Activated T-helper 2 cell treated with anti-CD3 and anti-CD28 coated beads, Interferon-gamma antibody, Interleukin-2, Interleukin-4, amounts not matched to agents 10 μg/mL and 5 μg/mL and 100 μg/mL, durations not matched to agents 14 hours and 24 hours and 36 hours (primary cell): Measurements from ENCODE around the gene SMPD4. TPM values are rescaled to one million over a fixed set of nuclear protein-coding genes. Genes with fewer than 3 reads are reported as not detected.
"Not testable (repeated sequence)": the region's sequence is repeated elsewhere in the genome, so short reads cannot be mapped to it uniquely, and the experiment has no call there.

Experiments
- DNase-seq: peaks from one replicate; pipeline ENCODE4 v3.0.0; 2021; ENCODE audit warnings: low spot score
- H3K27ac Mint-ChIP-seq: one replicate; pipeline ENCODE4 v1.8.0; 2021; ENCODE audit warnings: mixed read lengths
- H3K27me3 Mint-ChIP-seq: one replicate; pipeline ENCODE4 v1.8.0; 2021; ENCODE audit warnings: low read depth, mixed read lengths
- H3K36me3 Mint-ChIP-seq: one replicate; pipeline ENCODE4 v1.8.0; 2021; ENCODE audit warnings: low read depth, mixed read lengths
- H3K4me1 Mint-ChIP-seq: one replicate; pipeline ENCODE4 v1.8.0; 2021; ENCODE audit warnings: low read depth, mixed read lengths
- H3K4me3 Mint-ChIP-seq: one replicate; pipeline ENCODE4 v1.8.0; 2021; ENCODE audit warnings: low read depth, mild to moderate bottlenecking, moderate library complexity, mixed read lengths
- H3K9me3 Mint-ChIP-seq: one replicate; pipeline ENCODE4 v1.8.0; 2021; ENCODE audit warnings: mixed read lengths
- intact Hi-C: fragments of 100-400 bp; cut with micrococcal nuclease; formaldehyde crosslinking; loops from one replicate; pipeline ENCODE4 v1.15.1; 2023
- total RNA-seq: library from RNA; stranded (reverse); gene quantifications from 2 replicates; pipeline ENCODE4 v1.2.3, GENCODE V29; 2022

The SMPD4 gene
- total RNA-seq, 1 donor from 2014 or later = 84.8 TPM

DNA sequence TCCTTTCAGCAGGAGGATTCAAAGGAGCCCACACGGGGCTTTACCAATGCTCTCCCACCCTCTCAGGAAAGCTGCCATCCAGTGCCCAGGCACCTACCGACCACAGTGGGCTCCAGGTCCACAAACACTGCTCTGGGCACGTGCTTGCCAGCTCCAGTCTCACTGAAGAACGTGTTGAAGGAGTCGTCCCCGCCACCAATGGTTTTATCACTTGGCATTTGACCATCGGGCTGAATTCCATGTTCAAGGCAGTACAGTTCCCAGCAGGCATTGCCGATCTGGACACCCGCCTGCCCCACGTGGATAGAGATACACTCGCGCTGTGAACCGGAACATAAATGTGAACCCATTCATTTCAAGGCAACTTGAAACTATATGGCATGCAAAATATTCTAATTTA is 14.7 kb upstream of the SMPD4 start:
- H3K27me3 Mint-ChIP-seq, H3K27ac Mint-ChIP-seq, DNase-seq, H3K36me3 Mint-ChIP-seq, H3K9me3 Mint-ChIP-seq, intact Hi-C loops, H3K4me3 Mint-ChIP-seq, H3K4me1 Mint-ChIP-seq: not testable (repeated sequence)

GRCh38 chr2:130195089-130195635 is 13.8 kb upstream of the SMPD4 start:
- H3K36me3 Mint-ChIP-seq = peaks cover 10% of the 10 kb centered on the region
- H3K27me3 Mint-ChIP-seq, H3K27ac Mint-ChIP-seq, H3K4me3 Mint-ChIP-seq, H3K4me1 Mint-ChIP-seq, H3K9me3 Mint-ChIP-seq, intact Hi-C loops, DNase-seq: not testable (repeated sequence)

DNA sequence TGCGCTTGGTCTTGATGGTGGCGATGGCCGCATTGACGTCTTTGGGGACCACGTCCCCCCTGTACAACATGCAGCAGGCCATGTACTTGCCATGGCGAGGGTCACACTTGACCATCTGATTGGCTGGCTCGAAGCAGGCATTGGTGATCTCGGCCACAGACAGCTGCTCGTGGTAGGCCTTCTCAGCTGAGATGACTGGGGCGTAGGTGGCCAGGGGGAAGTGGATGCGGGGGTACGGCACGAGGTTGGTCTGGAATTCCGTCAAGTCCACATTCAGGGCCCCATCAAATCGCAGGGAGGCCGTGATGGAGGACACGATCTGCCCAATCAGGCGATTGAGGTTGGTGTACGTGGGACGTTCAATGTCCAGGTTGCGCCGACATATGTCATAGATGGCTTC is 12.4 kb upstream of the SMPD4 start:
- H3K27ac Mint-ChIP-seq, H3K4me3 Mint-ChIP-seq, H3K27me3 Mint-ChIP-seq, DNase-seq, intact Hi-C loops, H3K9me3 Mint-ChIP-seq, H3K4me1 Mint-ChIP-seq: not testable (repeated sequence)
- H3K36me3 Mint-ChIP-seq = peaks cover 10% of the 10 kb centered on the region

DNA sequence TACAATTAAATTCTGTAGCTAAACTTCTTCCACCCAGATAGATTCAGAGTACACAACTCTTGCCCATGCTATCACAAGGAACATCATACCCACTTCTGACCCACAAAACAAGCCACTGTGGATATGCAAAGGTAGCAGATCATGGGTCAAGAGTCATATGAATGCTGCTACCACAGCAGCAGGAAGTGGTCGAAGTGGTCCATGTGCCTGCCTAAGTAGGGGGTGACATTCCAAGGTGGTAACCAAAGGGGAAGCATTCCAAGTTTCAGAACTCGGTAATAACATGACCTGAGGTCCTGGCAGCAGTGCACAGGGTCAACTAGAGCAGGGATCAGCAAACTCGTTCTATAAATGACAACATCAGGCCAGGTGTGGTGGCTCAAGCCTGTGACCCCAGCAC is 11.0 kb upstream of the SMPD4 start:
- H3K27ac Mint-ChIP-seq, H3K9me3 Mint-ChIP-seq, H3K27me3 Mint-ChIP-seq, H3K4me1 Mint-ChIP-seq, H3K4me3 Mint-ChIP-seq, DNase-seq, intact Hi-C loops: not testable (repeated sequence)
- peaks cover 12% of the 10 kb centered on the region for H3K36me3 Mint-ChIP-seq

GRCh38 chr2:130191319-130191718 is 9.9 kb upstream of the SMPD4 start:
- intact Hi-C loops, H3K9me3 Mint-ChIP-seq, H3K4me3 Mint-ChIP-seq, DNase-seq, H3K4me1 Mint-ChIP-seq, H3K27me3 Mint-ChIP-seq, H3K27ac Mint-ChIP-seq: not testable (repeated sequence)
- peaks cover 12% of the 10 kb centered on the region for H3K36me3 Mint-ChIP-seq

DNA sequence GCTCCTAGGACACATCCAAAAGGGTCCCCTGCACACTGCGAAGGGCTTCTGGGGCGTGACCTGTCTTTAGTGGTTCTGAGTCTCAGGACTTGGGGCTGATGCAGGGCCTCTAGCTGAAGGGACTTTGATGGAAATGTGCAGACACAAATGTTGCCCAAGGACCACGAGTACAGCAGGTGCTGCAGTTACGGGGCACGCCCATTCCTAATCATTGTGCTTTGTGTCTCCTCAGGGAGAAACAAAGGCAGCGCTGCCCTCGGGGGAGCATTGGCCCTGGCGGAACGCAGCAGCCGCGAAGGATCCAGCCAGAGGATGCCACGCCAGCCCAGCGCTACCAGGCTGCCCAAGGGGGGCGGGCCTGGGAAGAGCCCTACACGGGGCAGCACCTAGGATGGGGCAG is 8.8 kb upstream of the SMPD4 start:
- Mint-ChIP-seq H3K4me1 (peaks cover 4% of the 10 kb centered on the region), H3K27me3 (no peaks in the 10 kb centered on the region), H3K9me3 (no peaks in the 10 kb centered on the region), H3K27ac (no peak overlapping the region), H3K4me3 (no peak overlapping the region), H3K36me3 (peaks cover 23% of the 10 kb centered on the region)
- intact Hi-C loops = no loop called here
- no peak for DNase-seq

- DNase-seq, H3K9me3 Mint-ChIP-seq, H3K27me3 Mint-ChIP-seq, H3K27ac Mint-ChIP-seq, H3K4me1 Mint-ChIP-seq, intact Hi-C loops, H3K4me3 Mint-ChIP-seq: not testable (repeated sequence)
- peaks cover 25% of the 10 kb centered on the region for H3K36me3 Mint-ChIP-seq
These were observed 7.6 kb upstream of the SMPD4 start for GRCh38 chr2:130188958-130189357.

DNA sequence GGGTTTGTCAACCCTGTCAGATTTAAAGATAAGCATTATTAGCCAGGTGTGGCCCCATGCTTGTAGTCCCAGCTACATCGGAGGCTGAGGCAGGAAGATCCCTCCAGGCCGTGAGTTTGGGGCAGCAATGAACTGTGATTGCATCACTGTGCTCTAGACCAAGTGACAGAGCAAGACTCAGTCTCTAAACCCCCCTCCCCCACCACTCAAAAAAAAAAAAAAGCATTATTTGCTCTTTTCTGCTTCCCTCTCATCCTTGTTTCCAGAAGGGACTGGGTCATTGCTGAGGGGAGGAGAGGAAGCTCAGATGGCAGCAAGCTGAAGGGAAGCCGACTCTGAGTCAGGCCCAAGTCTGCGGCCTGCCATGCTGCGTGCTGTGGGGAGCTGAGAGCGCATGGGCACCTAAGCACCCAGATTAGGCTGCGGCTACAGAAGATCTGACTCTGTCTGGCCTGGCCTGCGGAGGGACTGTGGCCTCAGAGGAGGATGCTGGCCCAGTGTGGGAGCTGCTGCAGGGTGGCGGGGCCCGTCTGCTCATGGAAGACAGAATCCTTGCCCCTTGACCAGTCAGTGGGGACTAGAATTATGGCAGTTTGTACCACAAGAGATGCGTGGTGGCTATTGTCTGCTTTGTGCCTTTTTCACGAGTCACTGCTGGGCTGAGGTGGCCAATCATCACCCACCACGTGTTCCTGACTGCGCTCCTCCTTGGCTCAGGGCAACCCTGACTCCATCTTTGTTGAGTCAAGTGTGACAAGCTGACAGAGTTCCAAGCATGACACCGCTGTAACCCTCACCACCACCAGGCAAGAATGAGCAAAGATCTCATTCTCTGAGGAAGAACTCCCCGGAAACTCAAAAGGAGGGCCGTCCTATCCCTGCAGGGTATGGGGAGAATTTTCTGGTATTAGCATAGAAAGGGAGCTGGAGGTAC is 6.7 kb upstream of the SMPD4 start:
- peaks cover 28% of the 10 kb centered on the region for H3K36me3 Mint-ChIP-seq
- H3K9me3 Mint-ChIP-seq, H3K27me3 Mint-ChIP-seq, H3K27ac Mint-ChIP-seq, intact Hi-C loops, DNase-seq, H3K4me3 Mint-ChIP-seq, H3K4me1 Mint-ChIP-seq: not testable (repeated sequence)

DNA sequence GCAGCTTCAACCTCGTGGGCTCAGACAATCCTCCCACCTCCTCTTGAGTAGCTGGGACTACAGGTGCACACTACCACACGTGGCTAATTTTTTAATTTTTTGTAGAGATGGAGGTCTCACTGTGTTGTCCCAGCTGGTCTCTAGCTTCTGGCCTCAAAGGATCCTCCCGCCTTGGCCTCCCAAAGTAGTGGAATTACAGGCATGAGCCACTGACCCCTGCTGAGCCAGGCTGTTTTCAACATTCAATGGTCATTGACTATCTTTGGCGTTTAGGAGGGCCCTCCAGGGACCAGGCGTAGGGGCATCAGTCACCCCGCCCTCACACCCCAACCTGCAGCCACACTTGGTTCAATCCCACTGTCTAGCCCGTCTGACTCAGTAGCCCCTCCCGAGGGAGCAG is 5.9 kb upstream of the SMPD4 start:
- no peak for DNase-seq
- intact Hi-C loops = no loop called here
- H3K27me3 Mint-ChIP-seq = no peaks in the 10 kb centered on the region
- H3K9me3 Mint-ChIP-seq = no peaks in the 10 kb centered on the region
- H3K4me1 Mint-ChIP-seq = peaks cover 9% of the 10 kb centered on the region
- H3K36me3 Mint-ChIP-seq = peaks cover 28% of the 10 kb centered on the region
- no peak overlapping the region for H3K27ac Mint-ChIP-seq
- no peak overlapping the region for H3K4me3 Mint-ChIP-seq

DNA sequence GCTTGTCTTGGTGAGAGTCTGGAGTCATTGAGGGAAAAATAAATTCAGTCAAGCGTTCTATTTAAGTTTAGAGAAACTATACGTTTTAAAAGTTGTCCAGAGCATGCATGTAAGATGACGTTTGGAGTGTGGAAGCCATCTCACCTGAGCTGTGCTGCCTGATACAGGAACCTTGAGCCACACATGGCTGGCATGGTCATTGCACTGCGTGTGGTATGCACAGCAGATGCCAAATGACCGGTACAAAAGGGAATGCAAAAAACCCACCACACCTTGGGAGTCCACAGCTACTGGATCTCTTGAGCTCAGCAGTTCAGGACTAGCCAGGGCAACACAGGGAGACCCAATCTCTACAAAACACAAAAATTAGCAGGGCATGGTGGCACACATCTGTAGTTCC is 5.0 kb upstream of the SMPD4 start:
- Mint-ChIP-seq H3K9me3 (no peaks in the 10 kb centered on the region), H3K27me3 (no peaks in the 10 kb centered on the region), H3K4me1 (peaks cover 9% of the 10 kb centered on the region), H3K27ac (no peak overlapping the region), H3K4me3 (no peak overlapping the region), H3K36me3 (peaks cover 22% of the 10 kb centered on the region)
- no peak for DNase-seq
- intact Hi-C loops = no loop called here

GRCh38 chr2:130185896-130186295 is 4.5 kb upstream of the SMPD4 start:
- DNase-seq = no peak
- Mint-ChIP-seq H3K27me3 (no peaks in the 10 kb centered on the region), H3K4me3 (no peak overlapping the region), H3K9me3 (no peaks in the 10 kb centered on the region), H3K36me3 (peaks cover 20% of the 10 kb centered on the region), H3K4me1 (peaks cover 9% of the 10 kb centered on the region), H3K27ac (no peak overlapping the region)
- intact Hi-C loops = no loop called here

GRCh38 chr2:130185436-130185835 is 4.0 kb upstream of the SMPD4 start:
- H3K27ac Mint-ChIP-seq = no peak overlapping the region
- H3K27me3 Mint-ChIP-seq = no peaks in the 10 kb centered on the region
- no peaks in the 10 kb centered on the region for H3K9me3 Mint-ChIP-seq
- no peak for DNase-seq
- no peak overlapping the region for H3K4me3 Mint-ChIP-seq
- H3K36me3 Mint-ChIP-seq = peaks cover 21% of the 10 kb centered on the region
- peaks cover 9% of the 10 kb centered on the region for H3K4me1 Mint-ChIP-seq
- intact Hi-C loops = no loop called here

GRCh38 chr2:130183512-130184373 is 2.3 kb upstream of the SMPD4 start:
- peaks cover 21% of the 10 kb centered on the region for H3K36me3 Mint-ChIP-seq
- H3K27me3 Mint-ChIP-seq = no peaks in the 10 kb centered on the region
- DNase-seq = no peak
- peak overlapping the region; percentile 77 for H3K27ac Mint-ChIP-seq
- no peaks in the 10 kb centered on the region for H3K9me3 Mint-ChIP-seq
- peak overlapping the region; percentile 82 for H3K4me3 Mint-ChIP-seq
- H3K4me1 Mint-ChIP-seq = peaks cover 9% of the 10 kb centered on the region
- intact Hi-C loops = loop anchor here (5.0 kb wide), 1 partner anchor 1309 kb away; the partner anchor contains the start of gene MZT2A
